Nephron (organoid): ENCODE results near the gene GPR26.

Source experiments
- H3K27ac Mint-ChIP-seq, 3 experiments: 2 replicates each; pipeline ENCODE4 v1.8.0; 2020; ENCODE audit warnings: mixed read lengths in 3 of 3, mild to moderate bottlenecking in 2 of 3, moderate library complexity in 1 of 3
- H3K27me3 Mint-ChIP-seq: 2 replicates; pipeline ENCODE4 v1.8.0; 2021; ENCODE audit warnings: low read depth, mild to moderate bottlenecking, moderate library complexity, mixed read lengths
- H3K36me3 Mint-ChIP-seq: 2 replicates; pipeline ENCODE4 v1.8.0; 2020; ENCODE audit warnings: low read depth, mixed read lengths
- H3K4me1 Mint-ChIP-seq: 2 replicates; pipeline ENCODE4 v1.8.0; 2020; ENCODE audit warnings: mixed read lengths
- H3K4me3 Mint-ChIP-seq, 3 experiments: 2 replicates each; pipeline ENCODE4 v1.8.0; 2020; ENCODE audit warnings: mild to moderate bottlenecking in 3 of 3, mixed read lengths in 3 of 3, moderate library complexity in 2 of 3
- H3K9me3 Mint-ChIP-seq: 2 replicates; pipeline ENCODE4 v1.8.0; 2020; ENCODE audit warnings: mixed read lengths
- TF ChIP-seq, protein P1 (sequence below), 3 experiments: fragments of 200-600 bp; sonication (generic); IDR thresholded peaks; one replicate each; pipeline ENCODE4 v1.5.0; 2021; ENCODE audit warnings: antibody characterized with exemption in 3 of 3; ENCODE audit not compliant: unreplicated experiment in 3 of 3

GPR26 gene, protein sequence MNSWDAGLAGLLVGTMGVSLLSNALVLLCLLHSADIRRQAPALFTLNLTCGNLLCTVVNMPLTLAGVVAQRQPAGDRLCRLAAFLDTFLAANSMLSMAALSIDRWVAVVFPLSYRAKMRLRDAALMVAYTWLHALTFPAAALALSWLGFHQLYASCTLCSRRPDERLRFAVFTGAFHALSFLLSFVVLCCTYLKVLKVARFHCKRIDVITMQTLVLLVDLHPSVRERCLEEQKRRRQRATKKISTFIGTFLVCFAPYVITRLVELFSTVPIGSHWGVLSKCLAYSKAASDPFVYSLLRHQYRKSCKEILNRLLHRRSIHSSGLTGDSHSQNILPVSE

DNA sequence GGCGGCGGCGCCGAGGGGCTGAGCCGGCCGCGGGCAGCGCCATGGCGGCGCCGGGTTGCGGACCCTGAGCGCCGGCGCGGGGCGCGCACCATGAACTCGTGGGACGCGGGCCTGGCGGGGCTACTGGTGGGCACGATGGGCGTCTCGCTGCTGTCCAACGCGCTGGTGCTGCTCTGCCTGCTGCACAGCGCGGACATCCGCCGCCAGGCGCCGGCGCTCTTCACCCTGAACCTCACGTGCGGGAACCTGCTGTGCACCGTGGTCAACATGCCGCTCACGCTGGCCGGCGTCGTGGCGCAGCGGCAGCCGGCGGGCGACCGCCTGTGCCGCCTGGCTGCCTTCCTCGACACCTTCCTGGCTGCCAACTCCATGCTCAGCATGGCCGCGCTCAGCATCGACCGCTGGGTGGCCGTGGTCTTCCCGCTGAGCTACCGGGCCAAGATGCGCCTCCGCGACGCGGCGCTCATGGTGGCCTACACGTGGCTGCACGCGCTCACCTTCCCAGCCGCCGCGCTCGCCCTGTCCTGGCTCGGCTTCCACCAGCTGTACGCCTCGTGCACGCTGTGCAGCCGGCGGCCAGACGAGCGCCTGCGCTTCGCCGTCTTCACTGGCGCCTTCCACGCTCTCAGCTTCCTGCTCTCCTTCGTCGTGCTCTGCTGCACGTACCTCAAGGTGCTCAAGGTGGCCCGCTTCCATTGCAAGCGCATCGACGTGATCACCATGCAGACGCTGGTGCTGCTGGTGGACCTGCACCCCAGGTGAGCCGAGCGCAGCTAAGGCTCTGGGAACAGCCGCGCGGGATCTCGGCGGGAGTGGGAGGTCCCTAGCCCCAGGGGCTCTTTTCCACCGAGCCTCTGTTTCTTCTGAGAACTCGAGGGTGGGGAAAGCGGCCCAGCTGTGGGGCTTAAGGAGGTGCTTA lies at the start of gene GPR26:
Gene GPR26 (plus strand): TSS at position 38 of the 919 bp plus-strand sequence. CDS start 53 bp downstream, at position 91.
- Mint-ChIP-seq H3K36me3 (no peaks in the 10 kb centered on the region), H3K4me1 (no peaks in the 10 kb centered on the region), H3K4me3 (peak within 1 kb of the TSS; percentile 18 to 55 (median 46)), H3K27ac (no peak within 1 kb of the TSS), H3K9me3 (no peaks in the 10 kb centered on the region), H3K27me3 (peaks cover 93% of the 10 kb centered on the region)
- TF ChIP-seq, protein P1, sequence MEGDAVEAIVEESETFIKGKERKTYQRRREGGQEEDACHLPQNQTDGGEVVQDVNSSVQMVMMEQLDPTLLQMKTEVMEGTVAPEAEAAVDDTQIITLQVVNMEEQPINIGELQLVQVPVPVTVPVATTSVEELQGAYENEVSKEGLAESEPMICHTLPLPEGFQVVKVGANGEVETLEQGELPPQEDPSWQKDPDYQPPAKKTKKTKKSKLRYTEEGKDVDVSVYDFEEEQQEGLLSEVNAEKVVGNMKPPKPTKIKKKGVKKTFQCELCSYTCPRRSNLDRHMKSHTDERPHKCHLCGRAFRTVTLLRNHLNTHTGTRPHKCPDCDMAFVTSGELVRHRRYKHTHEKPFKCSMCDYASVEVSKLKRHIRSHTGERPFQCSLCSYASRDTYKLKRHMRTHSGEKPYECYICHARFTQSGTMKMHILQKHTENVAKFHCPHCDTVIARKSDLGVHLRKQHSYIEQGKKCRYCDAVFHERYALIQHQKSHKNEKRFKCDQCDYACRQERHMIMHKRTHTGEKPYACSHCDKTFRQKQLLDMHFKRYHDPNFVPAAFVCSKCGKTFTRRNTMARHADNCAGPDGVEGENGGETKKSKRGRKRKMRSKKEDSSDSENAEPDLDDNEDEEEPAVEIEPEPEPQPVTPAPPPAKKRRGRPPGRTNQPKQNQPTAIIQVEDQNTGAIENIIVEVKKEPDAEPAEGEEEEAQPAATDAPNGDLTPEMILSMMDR (IDR thresholded peaks at IDR 0.05; ENCODE audit: unreplicated experiment in 3 of 3) = no peak

DNA sequence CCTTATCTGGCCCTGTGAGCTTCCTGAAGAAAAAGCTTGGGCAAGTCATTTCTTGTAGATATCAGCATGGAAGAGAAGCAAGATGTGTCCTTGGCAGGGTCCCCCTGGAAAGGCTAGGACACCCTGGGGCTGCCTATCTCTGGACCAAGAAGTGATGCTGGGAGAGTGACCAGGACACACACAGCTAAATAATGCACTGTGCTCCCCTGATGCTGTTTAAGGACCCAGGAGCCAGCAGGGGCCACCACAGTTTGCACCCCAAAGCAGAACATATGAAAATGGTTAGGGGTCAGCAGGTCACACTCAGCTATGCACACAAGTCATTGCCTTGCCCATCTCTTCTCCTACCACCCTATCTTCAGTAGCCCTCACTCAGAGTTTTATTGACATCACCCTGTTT lies 47.9 kb upstream of the GPR26 start:
- H3K36me3 Mint-ChIP-seq = no peaks in the 10 kb centered on the region
- H3K27me3 Mint-ChIP-seq = peaks cover 21% of the 10 kb centered on the region
- H3K9me3 Mint-ChIP-seq = no peaks in the 10 kb centered on the region
- H3K4me1 Mint-ChIP-seq = no peaks in the 10 kb centered on the region
- no peak overlapping the region for H3K4me3 Mint-ChIP-seq
- H3K27ac Mint-ChIP-seq = no peak overlapping the region
- TF ChIP-seq, protein P1 (IDR thresholded peaks at IDR 0.05; ENCODE audit: unreplicated experiment in 3 of 3) = no peak

DNA sequence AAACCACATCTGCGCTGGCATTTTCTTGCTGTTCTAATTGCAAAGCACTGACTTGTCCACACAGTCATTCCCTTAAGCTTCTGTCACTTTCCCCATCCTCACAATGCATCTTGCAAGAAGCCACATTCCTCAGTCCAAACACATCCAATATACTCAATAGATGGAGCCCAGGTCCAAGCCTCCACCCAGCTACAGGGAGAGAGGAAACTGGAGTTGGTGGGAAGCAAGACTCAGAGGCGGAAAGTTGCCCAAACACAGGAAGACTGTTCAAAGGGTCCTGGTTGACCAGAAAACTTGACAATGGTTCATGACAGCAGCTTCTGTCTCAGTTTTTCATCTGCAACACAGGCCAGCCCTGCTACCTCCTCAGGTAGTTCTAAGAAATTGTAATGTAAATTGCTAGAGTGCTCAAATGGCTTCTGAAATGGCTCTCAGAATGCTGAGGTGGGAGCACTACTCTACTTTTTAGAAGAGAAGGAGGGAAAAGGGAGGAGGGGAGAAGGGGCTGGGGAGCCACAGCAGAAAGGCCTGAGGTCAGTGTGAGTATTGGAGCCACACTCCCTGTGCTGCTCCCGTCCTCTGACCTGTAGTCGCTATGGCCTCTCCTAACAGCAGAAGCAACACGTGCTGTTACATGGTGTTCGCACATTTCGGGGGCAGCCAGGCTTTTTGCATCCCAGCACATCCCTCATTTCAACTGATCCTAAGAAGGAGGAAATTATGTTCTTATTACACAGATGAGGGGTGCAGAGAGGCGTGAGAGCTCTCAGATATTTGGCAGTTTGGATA lies 46.9 kb upstream of the GPR26 start:
- Mint-ChIP-seq H3K4me3 (no peak overlapping the region), H3K9me3 (no peaks in the 10 kb centered on the region), H3K27me3 (peaks cover 20% of the 10 kb centered on the region), H3K4me1 (no peaks in the 10 kb centered on the region), H3K27ac (no peak overlapping the region), H3K36me3 (no peaks in the 10 kb centered on the region)
- TF ChIP-seq, protein P1 (IDR thresholded peaks at IDR 0.05; ENCODE audit: unreplicated experiment in 3 of 3) = no peak

DNA sequence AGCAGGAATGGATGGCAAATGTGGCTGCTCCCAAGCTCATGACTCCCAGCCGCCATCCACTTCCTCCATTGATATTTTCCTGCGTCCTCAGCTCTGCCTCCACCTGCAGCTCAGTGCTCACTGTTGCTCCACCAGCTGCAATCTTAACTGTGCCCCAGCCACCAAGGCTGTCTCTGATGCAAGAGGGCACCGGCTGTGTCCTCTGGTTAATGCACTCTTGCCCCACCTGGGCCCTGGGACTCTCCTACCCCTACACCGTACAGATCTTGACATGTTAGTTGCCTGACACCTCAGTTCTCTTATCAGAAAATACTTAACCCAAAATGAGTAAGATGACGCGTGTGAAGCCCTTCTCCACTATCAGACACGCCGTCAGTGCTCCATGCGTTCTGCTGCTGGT lies 45.5 kb upstream of the GPR26 start:
- Mint-ChIP-seq H3K27me3 (peaks cover 13% of the 10 kb centered on the region), H3K4me1 (no peaks in the 10 kb centered on the region), H3K9me3 (peaks cover 3% of the 10 kb centered on the region), H3K4me3 (no peak overlapping the region), H3K36me3 (no peaks in the 10 kb centered on the region), H3K27ac (no peak overlapping the region)
- TF ChIP-seq, protein P1 (IDR thresholded peaks at IDR 0.05; ENCODE audit: unreplicated experiment in 3 of 3) = no peak

DNA sequence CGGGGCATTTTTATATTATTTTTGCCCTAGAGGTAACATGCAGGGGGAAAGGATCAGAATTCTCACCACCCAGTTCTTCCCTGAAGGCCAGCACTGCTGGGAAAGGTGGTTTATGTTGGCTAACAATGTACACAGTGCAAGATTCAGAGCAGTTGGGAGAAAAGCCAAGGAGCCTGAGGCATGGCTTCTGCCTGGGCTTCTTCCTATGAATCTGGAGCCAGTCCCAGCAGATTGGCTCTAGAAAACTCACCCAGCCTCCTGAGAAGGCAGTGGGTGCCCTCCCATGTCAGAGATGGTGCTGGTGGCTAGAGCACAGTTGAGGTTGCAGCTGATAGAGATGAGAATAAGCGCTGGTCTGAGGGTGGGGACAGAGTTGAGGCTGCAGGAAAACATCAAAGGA lies 44.7 kb upstream of the GPR26 start:
- no peaks in the 10 kb centered on the region for H3K36me3 Mint-ChIP-seq
- no peak overlapping the region for H3K27ac Mint-ChIP-seq
- TF ChIP-seq, protein P1 (IDR thresholded peaks at IDR 0.05; ENCODE audit: unreplicated experiment in 3 of 3) = no peak
- H3K4me3 Mint-ChIP-seq = no peak overlapping the region
- no peaks in the 10 kb centered on the region for H3K4me1 Mint-ChIP-seq
- H3K9me3 Mint-ChIP-seq = peaks cover 3% of the 10 kb centered on the region
- H3K27me3 Mint-ChIP-seq = peaks cover 11% of the 10 kb centered on the region
